Activated naive CD8-positive, alpha-beta T cell treated with anti-CD3 and anti-CD28 coated beads, Interleukin-2, amount 50 U/mL, for 24 hours (primary cell): ENCODE results near the gene KCMF1.

Experiments
- ATAC-seq: fragments of 150-1000 bp; cut with Tn5 transposase; one replicate; pipeline ENCODE4 v1.10.0; 2021
- DNase-seq: peaks from one replicate; pipeline ENCODE4 v3.0.0; 2021
- H3K27ac Mint-ChIP-seq: one replicate; pipeline ENCODE4 v1.8.0; 2021; ENCODE audit warnings: mild to moderate bottlenecking, mixed read lengths
- H3K27me3 Mint-ChIP-seq: one replicate; pipeline ENCODE4 v1.8.0; 2021; ENCODE audit warnings: mixed read lengths
- H3K36me3 Mint-ChIP-seq: one replicate; pipeline ENCODE4 v1.8.0; 2021; ENCODE audit warnings: low read depth, mixed read lengths
- H3K4me1 Mint-ChIP-seq: one replicate; pipeline ENCODE4 v1.8.0; 2021; ENCODE audit warnings: mixed read lengths
- H3K4me3 Mint-ChIP-seq: one replicate; pipeline ENCODE4 v1.8.0; 2021; ENCODE audit warnings: mild to moderate bottlenecking, moderate library complexity, mixed read lengths
- H3K9me3 Mint-ChIP-seq: one replicate; pipeline ENCODE4 v1.8.0; 2021; ENCODE audit warnings: mixed read lengths

Gene KCMF1

GRCh38 chr2:85016446-85016845 lies 45.5 kb downstream of the KCMF1 start:
- H3K27ac Mint-ChIP-seq = no peak overlapping the region
- H3K27me3 Mint-ChIP-seq = no peaks in the 10 kb centered on the region
- no peak for DNase-seq
- peaks cover 10% of the 10 kb centered on the region for H3K36me3 Mint-ChIP-seq
- H3K4me1 Mint-ChIP-seq = peaks cover 77% of the 10 kb centered on the region
- no peak overlapping the region for H3K4me3 Mint-ChIP-seq
- no peak for ATAC-seq
- H3K9me3 Mint-ChIP-seq = no peaks in the 10 kb centered on the region

GRCh38 chr2:85017411-85018048 lies 46.6 kb downstream of the KCMF1 start:
- Mint-ChIP-seq H3K4me3 (no peak overlapping the region), H3K36me3 (peaks cover 14% of the 10 kb centered on the region), H3K27ac (peak overlapping the region; percentile 74), H3K4me1 (peaks cover 73% of the 10 kb centered on the region), H3K9me3 (no peaks in the 10 kb centered on the region), H3K27me3 (no peaks in the 10 kb centered on the region)
- no peak for DNase-seq
- no peak for ATAC-seq

GRCh38 chr2:85018049-85018447 lies 47.1 kb downstream of the KCMF1 start:
- H3K27me3 Mint-ChIP-seq = no peaks in the 10 kb centered on the region
- DNase-seq = no peak
- peaks cover 71% of the 10 kb centered on the region for H3K4me1 Mint-ChIP-seq
- no peak overlapping the region for H3K4me3 Mint-ChIP-seq
- peaks cover 16% of the 10 kb centered on the region for H3K36me3 Mint-ChIP-seq
- ATAC-seq = no peak
- H3K27ac Mint-ChIP-seq = peak overlapping the region; percentile 74
- no peaks in the 10 kb centered on the region for H3K9me3 Mint-ChIP-seq

- no peak overlapping the region for H3K4me3 Mint-ChIP-seq
- H3K27me3 Mint-ChIP-seq = no peaks in the 10 kb centered on the region
- H3K36me3 Mint-ChIP-seq = peaks cover 23% of the 10 kb centered on the region
- ATAC-seq (peak; percentile 58), DNase-seq (no peak)
- no peaks in the 10 kb centered on the region for H3K9me3 Mint-ChIP-seq
- H3K4me1 Mint-ChIP-seq = peaks cover 66% of the 10 kb centered on the region
- H3K27ac Mint-ChIP-seq = peak overlapping the region; percentile 4
Observed at GRCh38 chr2:85019121-85019520, 48.2 kb downstream of the KCMF1 start.

- H3K9me3 Mint-ChIP-seq = no peaks in the 10 kb centered on the region
Observed at GRCh38 chr2:85022232-85022631, 51.3 kb downstream of the KCMF1 start.

GRCh38 chr2:85024372-85025047 lies 53.5 kb downstream of the KCMF1 start:
- Mint-ChIP-seq H3K36me3 (peaks cover 43% of the 10 kb centered on the region), H3K4me1 (peaks cover 29% of the 10 kb centered on the region), H3K9me3 (no peaks in the 10 kb centered on the region), H3K27ac (no peak overlapping the region), H3K27me3 (no peaks in the 10 kb centered on the region), H3K4me3 (no peak overlapping the region)
- DNase-seq (no peak), ATAC-seq (no peak)

More at GRCh38 chr2:85022232-85022631, 51.3 kb downstream of the KCMF1 start:
- peaks cover 47% of the 10 kb centered on the region for H3K4me1 Mint-ChIP-seq
- H3K27me3 Mint-ChIP-seq = no peaks in the 10 kb centered on the region
- no peak overlapping the region for H3K4me3 Mint-ChIP-seq
- DNase-seq (no peak), ATAC-seq (no peak)
- no peak overlapping the region for H3K27ac Mint-ChIP-seq
- H3K36me3 Mint-ChIP-seq = peaks cover 28% of the 10 kb centered on the region

- no peaks in the 10 kb centered on the region for H3K27me3 Mint-ChIP-seq
- peaks cover 63% of the 10 kb centered on the region for H3K36me3 Mint-ChIP-seq
- H3K4me3 Mint-ChIP-seq = no peak overlapping the region
- no peak overlapping the region for H3K27ac Mint-ChIP-seq
- H3K4me1 Mint-ChIP-seq = peaks cover 5% of the 10 kb centered on the region
- DNase-seq (no peak), ATAC-seq (no peak)
- H3K9me3 Mint-ChIP-seq = no peaks in the 10 kb centered on the region
Observed at GRCh38 chr2:85032621-85033020, 61.7 kb downstream of the KCMF1 start.

- DNase-seq = no peak
- Mint-ChIP-seq H3K4me3 (no peak overlapping the region), H3K27me3 (no peaks in the 10 kb centered on the region), H3K9me3 (no peaks in the 10 kb centered on the region), H3K27ac (no peak overlapping the region), H3K4me1 (peaks cover 5% of the 10 kb centered on the region), H3K36me3 (peaks cover 65% of the 10 kb centered on the region)
- no peak for ATAC-seq
Observed at GRCh38 chr2:85033388-85033787, 62.4 kb downstream of the KCMF1 start.

- no peak overlapping the region for H3K27ac Mint-ChIP-seq
- no peaks in the 10 kb centered on the region for H3K9me3 Mint-ChIP-seq
- ATAC-seq (no peak), DNase-seq (no peak)
- H3K4me1 Mint-ChIP-seq = peaks cover 5% of the 10 kb centered on the region
- no peak overlapping the region for H3K4me3 Mint-ChIP-seq
- H3K27me3 Mint-ChIP-seq = no peaks in the 10 kb centered on the region
- H3K36me3 Mint-ChIP-seq = peaks cover 62% of the 10 kb centered on the region
Observed at GRCh38 chr2:85034158-85034557, 63.2 kb downstream of the KCMF1 start.

- Mint-ChIP-seq H3K4me1 (peaks cover 3% of the 10 kb centered on the region), H3K4me3 (no peak overlapping the region), H3K27ac (peak overlapping the region; percentile 47), H3K36me3 (peaks cover 53% of the 10 kb centered on the region), H3K27me3 (no peaks in the 10 kb centered on the region), H3K9me3 (no peaks in the 10 kb centered on the region)
- ATAC-seq (no peak), DNase-seq (no peak)
Observed at GRCh38 chr2:85037622-85038021, 66.7 kb downstream of the KCMF1 start.

GRCh38 chr2:85042330-85042729 lies 71.4 kb downstream of the KCMF1 start:
- H3K27ac Mint-ChIP-seq = no peak overlapping the region
- H3K9me3 Mint-ChIP-seq = no peaks in the 10 kb centered on the region
- no peaks in the 10 kb centered on the region for H3K4me1 Mint-ChIP-seq
- no peak overlapping the region for H3K4me3 Mint-ChIP-seq
- no peak for DNase-seq
- no peak for ATAC-seq
- H3K27me3 Mint-ChIP-seq = no peaks in the 10 kb centered on the region
- peaks cover 56% of the 10 kb centered on the region for H3K36me3 Mint-ChIP-seq

GRCh38 chr2:85048534-85048933 lies 77.6 kb downstream of the KCMF1 start:
- Mint-ChIP-seq H3K36me3 (peaks cover 47% of the 10 kb centered on the region), H3K4me1 (peaks cover 6% of the 10 kb centered on the region), H3K27ac (peak overlapping the region; percentile 36), H3K9me3 (no peaks in the 10 kb centered on the region), H3K27me3 (no peaks in the 10 kb centered on the region), H3K4me3 (no peak overlapping the region)
- ATAC-seq = no peak
- DNase-seq = no peak

- no peaks in the 10 kb centered on the region for H3K27me3 Mint-ChIP-seq
- H3K4me3 Mint-ChIP-seq = no peak overlapping the region
- H3K4me1 Mint-ChIP-seq = peaks cover 10% of the 10 kb centered on the region
- DNase-seq = no peak
- H3K27ac Mint-ChIP-seq = no peak overlapping the region
- no peaks in the 10 kb centered on the region for H3K9me3 Mint-ChIP-seq
- no peak for ATAC-seq
- peaks cover 49% of the 10 kb centered on the region for H3K36me3 Mint-ChIP-seq
Observed at GRCh38 chr2:85049236-85049635, 78.3 kb downstream of the KCMF1 start.

- H3K9me3 Mint-ChIP-seq = no peaks in the 10 kb centered on the region
- no peak for DNase-seq
- H3K27ac Mint-ChIP-seq = no peak overlapping the region
- peaks cover 33% of the 10 kb centered on the region for H3K36me3 Mint-ChIP-seq
- peaks cover 28% of the 10 kb centered on the region for H3K4me1 Mint-ChIP-seq
- H3K27me3 Mint-ChIP-seq = no peaks in the 10 kb centered on the region
- peak; percentile 52 for ATAC-seq
- no peak overlapping the region for H3K4me3 Mint-ChIP-seq
Observed at GRCh38 chr2:85053802-85054201, 82.8 kb downstream of the KCMF1 start.

- H3K4me1 Mint-ChIP-seq = peaks cover 28% of the 10 kb centered on the region
- ATAC-seq (no peak), DNase-seq (no peak)
- no peaks in the 10 kb centered on the region for H3K9me3 Mint-ChIP-seq
- peaks cover 17% of the 10 kb centered on the region for H3K36me3 Mint-ChIP-seq
- no peak overlapping the region for H3K27ac Mint-ChIP-seq
- no peak overlapping the region for H3K4me3 Mint-ChIP-seq
- no peaks in the 10 kb centered on the region for H3K27me3 Mint-ChIP-seq
Observed at GRCh38 chr2:85057226-85057962, 86.4 kb downstream of the KCMF1 start.
